ENCODE results near the gene VBP1.
A peak's percentile ranks its signal among the peaks of the same experiment; 100 is the strongest.
"Not testable (repeated sequence)": the region's sequence is repeated elsewhere in the genome, so short reads cannot be mapped to it uniquely, and the experiment has no call there.

VBP1 gene

GRCh38 chrX:155221351-155221750 lies 5.1 kb downstream of the VBP1 start:
- no peak for FAIRE-seq
- no peak for DNase-seq (ENCODE audit: insufficient read length, low spot score)
- TF ChIP-seq POLR2A (IDR thresholded peaks at IDR 0.05; ENCODE audit: low read depth, low read length) (no peak), PAX5 (IDR thresholded peaks at IDR 0.05; ENCODE audit: insufficient read depth, low read length, severe bottlenecking) (no peak), POU2F2 (IDR thresholded peaks at IDR 0.05; ENCODE audit: low read depth, low read length) (no peak), SPI1 (IDR thresholded peaks at IDR 0.05; ENCODE audit: low read depth, low read length) (no peak), POLR2AphosphoS5 (IDR thresholded peaks at IDR 0.05; ENCODE audit: low read depth, low read length) (no peak), TAF1 (IDR thresholded peaks at IDR 0.05; ENCODE audit: low read depth, low read length) (no peak)

GRCh38 chrX:155223746-155224145 lies 7.5 kb downstream of the VBP1 start:
- DNase-seq (ENCODE audit: insufficient read length, low spot score); FAIRE-seq: not testable (repeated sequence)

GRCh38 chrX:155225774-155226173 lies 9.5 kb downstream of the VBP1 start:
- TF ChIP-seq POLR2AphosphoS5 (IDR thresholded peaks at IDR 0.05; ENCODE audit: low read depth, low read length) (no peak), POU2F2 (IDR thresholded peaks at IDR 0.05; ENCODE audit: low read depth, low read length) (no peak), POLR2A (IDR thresholded peaks at IDR 0.05; ENCODE audit: low read depth, low read length) (no peak), TAF1 (IDR thresholded peaks at IDR 0.05; ENCODE audit: low read depth, low read length) (no peak), SPI1 (IDR thresholded peaks at IDR 0.05; ENCODE audit: low read depth, low read length) (no peak)
- no peak for DNase-seq (ENCODE audit: insufficient read length, low spot score)
- no peak for FAIRE-seq

GRCh38 chrX:155231163-155231562 lies 14.9 kb downstream of the VBP1 start:
- no peak for DNase-seq (ENCODE audit: insufficient read length, low spot score)
- TF ChIP-seq PAX5 (IDR thresholded peaks at IDR 0.05; ENCODE audit: insufficient read depth, low read length, severe bottlenecking): no peak
- TF ChIP-seq POLR2AphosphoS5 (IDR thresholded peaks at IDR 0.05; ENCODE audit: low read depth, low read length): no peak
- no peak for TF ChIP-seq POU2F2 (IDR thresholded peaks at IDR 0.05; ENCODE audit: low read depth, low read length)
- no peak for TF ChIP-seq TAF1 (IDR thresholded peaks at IDR 0.05; ENCODE audit: low read depth, low read length)
- no peak for TF ChIP-seq SPI1 (IDR thresholded peaks at IDR 0.05; ENCODE audit: low read depth, low read length)
- no peak for TF ChIP-seq POLR2A (IDR thresholded peaks at IDR 0.05; ENCODE audit: low read depth, low read length)
- peak; percentile 94 for FAIRE-seq

GRCh38 chrX:155235891-155236290 lies 19.6 kb downstream of the VBP1 start:
- no peak for FAIRE-seq
- TF ChIP-seq PAX5 (IDR thresholded peaks at IDR 0.05; ENCODE audit: insufficient read depth, low read length, severe bottlenecking): no peak
- TF ChIP-seq POLR2A (IDR thresholded peaks at IDR 0.05; ENCODE audit: low read depth, low read length): no peak
- TF ChIP-seq POU2F2 (IDR thresholded peaks at IDR 0.05; ENCODE audit: low read depth, low read length): no peak
- no peak for TF ChIP-seq SPI1 (IDR thresholded peaks at IDR 0.05; ENCODE audit: low read depth, low read length)
- TF ChIP-seq TAF1 (IDR thresholded peaks at IDR 0.05; ENCODE audit: low read depth, low read length): no peak
- TF ChIP-seq POLR2AphosphoS5 (IDR thresholded peaks at IDR 0.05; ENCODE audit: low read depth, low read length): no peak
- DNase-seq (ENCODE audit: insufficient read length, low spot score): no peak

GRCh38 chrX:155237719-155238118 lies 21.5 kb downstream of the VBP1 start:
- DNase-seq (ENCODE audit: insufficient read length, low spot score) (no peak), FAIRE-seq (no peak)
- TF ChIP-seq POU2F2 (IDR thresholded peaks at IDR 0.05; ENCODE audit: low read depth, low read length) (no peak), TAF1 (IDR thresholded peaks at IDR 0.05; ENCODE audit: low read depth, low read length) (no peak), POLR2AphosphoS5 (IDR thresholded peaks at IDR 0.05; ENCODE audit: low read depth, low read length) (no peak), SPI1 (IDR thresholded peaks at IDR 0.05; ENCODE audit: low read depth, low read length) (no peak), PAX5 (IDR thresholded peaks at IDR 0.05; ENCODE audit: insufficient read depth, low read length, severe bottlenecking) (no peak), POLR2A (IDR thresholded peaks at IDR 0.05; ENCODE audit: low read depth, low read length) (no peak)

- no peak for FAIRE-seq
- TF ChIP-seq POU2F2 (IDR thresholded peaks at IDR 0.05; ENCODE audit: low read depth, low read length): 0 out of 2 replicates have a peak, but pooled peaks have one; percentile 43
- TF ChIP-seq POLR2A (IDR thresholded peaks at IDR 0.05; ENCODE audit: low read depth, low read length): no peak
- TF ChIP-seq SPI1 (IDR thresholded peaks at IDR 0.05; ENCODE audit: low read depth, low read length): peak; percentile 65
- DNase-seq (ENCODE audit: insufficient read length, low spot score): no peak
These were observed 26.0 kb downstream of the VBP1 start for GRCh38 chrX:155242300-155242699.

- TF ChIP-seq PAX5 (IDR thresholded peaks at IDR 0.05; ENCODE audit: insufficient read depth, low read length, severe bottlenecking): no peak
- TF ChIP-seq POLR2A (IDR thresholded peaks at IDR 0.05; ENCODE audit: low read depth, low read length): no peak
- no peak for TF ChIP-seq SPI1 (IDR thresholded peaks at IDR 0.05; ENCODE audit: low read depth, low read length)
- TF ChIP-seq POLR2AphosphoS5 (IDR thresholded peaks at IDR 0.05; ENCODE audit: low read depth, low read length): no peak
- peak; percentile 80 for FAIRE-seq
These were observed 30.5 kb downstream of the VBP1 start for GRCh38 chrX:155246748-155247147.

GRCh38 chrX:155247497-155247896 lies 31.2 kb downstream of the VBP1 start:
- DNase-seq (ENCODE audit: insufficient read length, low spot score) (no peak), FAIRE-seq (no peak)
- no peak for TF ChIP-seq SPI1 (IDR thresholded peaks at IDR 0.05; ENCODE audit: low read depth, low read length)
- TF ChIP-seq TAF1 (IDR thresholded peaks at IDR 0.05; ENCODE audit: low read depth, low read length): no peak
- no peak for TF ChIP-seq PAX5 (IDR thresholded peaks at IDR 0.05; ENCODE audit: insufficient read depth, low read length, severe bottlenecking)
- no peak for TF ChIP-seq POU2F2 (IDR thresholded peaks at IDR 0.05; ENCODE audit: low read depth, low read length)
- TF ChIP-seq POLR2A (IDR thresholded peaks at IDR 0.05; ENCODE audit: low read depth, low read length): no peak
- TF ChIP-seq POLR2AphosphoS5 (IDR thresholded peaks at IDR 0.05; ENCODE audit: low read depth, low read length): no peak

More at GRCh38 chrX:155246748-155247147, 30.5 kb downstream of the VBP1 start:
- DNase-seq (ENCODE audit: insufficient read length, low spot score): no peak

- TF ChIP-seq SPI1 (IDR thresholded peaks at IDR 0.05; ENCODE audit: low read depth, low read length) (no peak), TAF1 (IDR thresholded peaks at IDR 0.05; ENCODE audit: low read depth, low read length) (no peak), PAX5 (IDR thresholded peaks at IDR 0.05; ENCODE audit: insufficient read depth, low read length, severe bottlenecking) (no peak), POU2F2 (IDR thresholded peaks at IDR 0.05; ENCODE audit: low read depth, low read length) (no peak), POLR2A (IDR thresholded peaks at IDR 0.05; ENCODE audit: low read depth, low read length) (no peak), POLR2AphosphoS5 (IDR thresholded peaks at IDR 0.05; ENCODE audit: low read depth, low read length) (no peak)
- DNase-seq (ENCODE audit: insufficient read length, low spot score): no peak
- no peak for FAIRE-seq
These were observed 35.1 kb downstream of the VBP1 start for GRCh38 chrX:155251391-155251790.
